Liver (tissue), 9 donors: ENCODE results near the gene C6orf120. TPM values are rescaled to one million over a fixed set of nuclear protein-coding genes. Genes with fewer than 3 reads are reported as not detected.

Experiments
- DNase-seq: peaks from one replicate; pipeline ENCODE4 v3.0.0-alpha.2; 2017; ENCODE audit warnings: low spot score
- H3K27ac ChIP-seq, 2 donors: one replicate each; pipeline ENCODE4 v1.7.0; 2013; ENCODE audit warnings: inconsistent platforms in 2 of 2, low read length in 2 of 2, control low read depth in 1 of 2, low read depth in 1 of 2, mild to moderate bottlenecking in 1 of 2
- H3K27me3 ChIP-seq, 4 donors: one replicate each; pipeline versions ENCODE4 v1.6.1 to v1.7.0; 2013; ENCODE audit warnings: low read length in 3 of 4, inconsistent platforms in 1 of 4, mild to moderate bottlenecking in 1 of 4, moderate library complexity in 1 of 4; ENCODE audit not compliant: control insufficient read depth in 4 of 4, insufficient read depth in 4 of 4
- H3K36me3 ChIP-seq, 4 donors: one replicate each; pipeline versions ENCODE4 v1.6.1 to v1.7.0; 2013; ENCODE audit warnings: low read length in 3 of 4, mild to moderate bottlenecking in 3 of 4, low read depth in 1 of 4, moderate library complexity in 1 of 4; ENCODE audit not compliant: control insufficient read depth in 4 of 4, insufficient read depth in 3 of 4
- H3K4me1 ChIP-seq, 4 donors: one replicate each; pipeline versions ENCODE4 v1.6.1 to v1.7.0; 2013; ENCODE audit warnings: low read length in 3 of 4, mild to moderate bottlenecking in 3 of 4, moderate library complexity in 1 of 4; ENCODE audit not compliant: control insufficient read depth in 4 of 4, insufficient read depth in 4 of 4
- H3K4me3 ChIP-seq, 3 donors: one replicate each; pipeline versions ENCODE4 v1.6.1 to v1.7.0; 2013; ENCODE audit warnings: low read length in 3 of 3, control low read depth in 1 of 3, low read depth in 1 of 3, mild to moderate bottlenecking in 1 of 3
- H3K9ac ChIP-seq, 2 donors: one replicate each; pipeline ENCODE4 v1.7.0; 2013; ENCODE audit warnings: low read length in 2 of 2, mild to moderate bottlenecking in 2 of 2, moderate library complexity in 2 of 2, control low read depth in 1 of 2, low read depth in 1 of 2
- H3K9me3 ChIP-seq, 4 donors: one replicate each; pipeline versions ENCODE4 v1.6.1 to v1.7.0; 2013; ENCODE audit warnings: low read length in 3 of 4; ENCODE audit not compliant: control insufficient read depth in 4 of 4
- FOXA2 ChIP-seq: IDR thresholded peaks from 2 replicates; pipeline ENCODE4 v1.6.1; 2016; ENCODE audit warnings: antibody characterized with exemption
- GABPA ChIP-seq, 2 donors: IDR thresholded peaks in 1 of 2; conservative IDR thresholded peaks in 1 of 2; 2 replicates each; pipeline ENCODE4 v1.6.1; 2016; ENCODE audit warnings: antibody characterized with exemption in 2 of 2, mild to moderate bottlenecking in 1 of 2, moderate library complexity in 1 of 2
- HNF4G ChIP-seq: IDR thresholded peaks from 2 replicates; pipeline ENCODE4 v1.6.1; 2016; ENCODE audit warnings: antibody characterized with exemption
- MAX ChIP-seq: IDR thresholded peaks from 2 replicates; pipeline ENCODE4 v1.6.1; 2016; ENCODE audit warnings: antibody characterized with exemption
- RAD21 ChIP-seq, 2 donors: IDR thresholded peaks; 2 replicates each; pipeline ENCODE4 v1.6.1; 2016; ENCODE audit warnings: antibody characterized with exemption in 2 of 2, mild to moderate bottlenecking in 2 of 2
- REST ChIP-seq: IDR thresholded peaks from 2 replicates; pipeline ENCODE4 v1.6.1; 2016; ENCODE audit warnings: antibody characterized with exemption, mild to moderate bottlenecking
- TAF1 ChIP-seq: conservative IDR thresholded peaks from 2 replicates; pipeline ENCODE4 v1.6.1; 2016; ENCODE audit warnings: antibody characterized with exemption, mild to moderate bottlenecking
- ZBTB33 ChIP-seq: IDR thresholded peaks from 2 replicates; pipeline ENCODE4 v1.6.1; 2016; ENCODE audit warnings: antibody characterized with exemption
- WGBS: extraction: QIAGEN DNeasy Blood & Tissue Kit; methylation state at CpG from one replicate; pipeline ENCODE4 v1.1.7; 2013; 5-methylcytosine and 5-hydroxymethylcytosine counted together
- polyA plus RNA-seq, 2 donors: library from polyadenylated mRNA; stranded (reverse) in 1 of 2; unstranded in 1 of 2; fragments of 200-250 nt in 1 of 2; fragments of >200 nt in 1 of 2; fragmentation: Nextera tagmentation in 1 of 2; extraction: Ambion mirVana in 1 of 2; gene quantifications; one replicate each; pipeline versions ENCODE4 v1.2.1 to v1.2.3, GENCODE V29; 2013 to 2015
- total RNA-seq, 2 donors: library from RNA; depleted of rRNA; stranded (reverse); fragments of >200 nt; gene quantifications; one replicate each; pipeline ENCODE4 v1.2.3, GENCODE V29; 2014
- TF ChIP-seq, protein P1 (sequence below): fragments of 150-350 bp; IDR thresholded peaks from 2 replicates; pipeline ENCODE4 v1.5.1; 2017; ENCODE audit warnings: improper control_type of control experiment, low read depth, low read length; ENCODE audit not compliant: missing input control
- donor health status: healthy.
- donor health status: healthy.
- donor health status: healthy.
- donor health status: healthy.
- donor health status: healthy.

The C6orf120 gene
- total and polyA plus RNA-seq, 4 donors: 10.5 to 29.7 (median 19.4) TPM

DNA sequence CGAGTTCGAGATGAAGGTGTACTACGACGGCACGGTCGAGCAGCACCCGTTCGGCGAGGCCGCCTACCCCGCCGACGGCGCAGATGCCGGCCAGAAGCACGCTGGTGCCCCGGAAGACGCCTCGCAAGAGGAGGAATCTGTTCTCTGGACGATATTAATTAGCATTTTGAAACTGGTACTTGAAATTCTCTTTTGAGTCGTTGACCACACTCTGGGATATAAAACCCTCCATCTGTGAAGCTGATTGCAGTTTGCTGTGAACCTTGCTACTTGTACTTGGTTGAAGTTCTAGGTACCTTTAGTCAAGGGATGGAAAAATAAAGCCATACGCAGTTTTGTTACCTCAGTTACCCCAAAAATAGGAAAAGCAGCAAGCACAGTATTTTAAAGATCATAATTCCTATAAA lies 917 bp downstream of the C6orf120 start:
- 4% methylated on average over 22 of the region's 22 CpGs for WGBS
- Histone ChIP-seq H3K27ac (peak overlapping the region; percentile 78 to 89), H3K4me3 (peak overlapping the region; percentile 70 to 98 (median 93)), H3K27me3 (no peaks in the 10 kb centered on the region), H3K9ac (peak overlapping the region; percentile 46 to 67), H3K9me3 (no peaks in the 10 kb centered on the region), H3K4me1 (peaks cover 3 to 43% (median 28%) of the 10 kb centered on the region in 4 donors), H3K36me3 (peaks cover 0 to 7% (median 1%) of the 10 kb centered on the region in 4 donors)
- TF ChIP-seq GABPA (IDR thresholded peaks at IDR 0.05 in 1 of 2, conservative IDR thresholded peaks at IDR 0.05 in 1 of 2) (no peak), MAX (peak; percentile 32)
- DNase-seq: no peak

GRCh38 chr6:169707772-169708171 lies 5.8 kb downstream of the C6orf120 start:
- DNase-seq: no peak
- no peak overlapping the region for H3K4me3 ChIP-seq
- H3K27me3 ChIP-seq: no peaks in the 10 kb centered on the region
- H3K4me1 ChIP-seq: peaks cover 3 to 27% (median 19%) of the 10 kb centered on the region in 4 donors
- peaks cover 1 to 21% (median 15%) of the 10 kb centered on the region in 4 donors for H3K36me3 ChIP-seq
- no peak for TF ChIP-seq REST
- no peak for TF ChIP-seq FOXA2
- no peak for TF ChIP-seq RAD21 (IDR thresholded peaks at IDR 0.05)
- TF ChIP-seq TAF1: no peak
- TF ChIP-seq ZBTB33: no peak
- TF ChIP-seq MAX: no peak
- no peak for TF ChIP-seq HNF4G
- TF ChIP-seq GABPA (IDR thresholded peaks at IDR 0.05 in 1 of 2, conservative IDR thresholded peaks at IDR 0.05 in 1 of 2): no peak
- TF ChIP-seq, protein P1, sequence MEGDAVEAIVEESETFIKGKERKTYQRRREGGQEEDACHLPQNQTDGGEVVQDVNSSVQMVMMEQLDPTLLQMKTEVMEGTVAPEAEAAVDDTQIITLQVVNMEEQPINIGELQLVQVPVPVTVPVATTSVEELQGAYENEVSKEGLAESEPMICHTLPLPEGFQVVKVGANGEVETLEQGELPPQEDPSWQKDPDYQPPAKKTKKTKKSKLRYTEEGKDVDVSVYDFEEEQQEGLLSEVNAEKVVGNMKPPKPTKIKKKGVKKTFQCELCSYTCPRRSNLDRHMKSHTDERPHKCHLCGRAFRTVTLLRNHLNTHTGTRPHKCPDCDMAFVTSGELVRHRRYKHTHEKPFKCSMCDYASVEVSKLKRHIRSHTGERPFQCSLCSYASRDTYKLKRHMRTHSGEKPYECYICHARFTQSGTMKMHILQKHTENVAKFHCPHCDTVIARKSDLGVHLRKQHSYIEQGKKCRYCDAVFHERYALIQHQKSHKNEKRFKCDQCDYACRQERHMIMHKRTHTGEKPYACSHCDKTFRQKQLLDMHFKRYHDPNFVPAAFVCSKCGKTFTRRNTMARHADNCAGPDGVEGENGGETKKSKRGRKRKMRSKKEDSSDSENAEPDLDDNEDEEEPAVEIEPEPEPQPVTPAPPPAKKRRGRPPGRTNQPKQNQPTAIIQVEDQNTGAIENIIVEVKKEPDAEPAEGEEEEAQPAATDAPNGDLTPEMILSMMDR: no peak
- H3K27ac ChIP-seq: no peak overlapping the region
- WGBS: 95% methylated on average over 2 of the region's 2 CpGs
- no peaks in the 10 kb centered on the region for H3K9me3 ChIP-seq
- H3K9ac ChIP-seq: no peak overlapping the region
